NT2/D1 (cell line): ENCODE data around the gene FAM72D.
A peak's percentile ranks its signal among the peaks of the same experiment; 100 is the strongest.
"Not testable (repeated sequence)": the region's sequence is repeated elsewhere in the genome, so short reads cannot be mapped to it uniquely, and the experiment has no call there.

Experiments used
- DNase-seq: peaks from one replicate; pipeline ENCODE4 v3.0.0-alpha.2; 2011; ENCODE audit warnings: low read depth, low spot score
- H3K27me3 ChIP-seq: 2 replicates; pipeline ENCODE4 v1.6.0; 2011; ENCODE audit warnings: mild to moderate bottlenecking; ENCODE audit not compliant: insufficient read length, insufficient read depth
- H3K36me3 ChIP-seq: 2 replicates; pipeline ENCODE4 v1.6.1; 2011; ENCODE audit warnings: mild to moderate bottlenecking, low read length, mixed read lengths; ENCODE audit not compliant: insufficient read depth, insufficient read length
- H3K4me1 ChIP-seq: 2 replicates; pipeline ENCODE4 v1.5.1; 2011; ENCODE audit not compliant: insufficient read depth, insufficient read length
- H3K4me3 ChIP-seq: 2 replicates; pipeline ENCODE4 v1.5.1; 2011; ENCODE audit warnings: low read depth; ENCODE audit not compliant: insufficient read length
- H3K9ac ChIP-seq: 2 replicates; pipeline ENCODE4 v1.6.0; 2011; ENCODE audit warnings: low read depth; ENCODE audit not compliant: insufficient read length
- H3K9me3 ChIP-seq: 2 replicates; pipeline ENCODE4 v1.5.1; 2011; ENCODE audit warnings: mild to moderate bottlenecking, low read length; ENCODE audit not compliant: insufficient read depth

FAM72D gene

DNA sequence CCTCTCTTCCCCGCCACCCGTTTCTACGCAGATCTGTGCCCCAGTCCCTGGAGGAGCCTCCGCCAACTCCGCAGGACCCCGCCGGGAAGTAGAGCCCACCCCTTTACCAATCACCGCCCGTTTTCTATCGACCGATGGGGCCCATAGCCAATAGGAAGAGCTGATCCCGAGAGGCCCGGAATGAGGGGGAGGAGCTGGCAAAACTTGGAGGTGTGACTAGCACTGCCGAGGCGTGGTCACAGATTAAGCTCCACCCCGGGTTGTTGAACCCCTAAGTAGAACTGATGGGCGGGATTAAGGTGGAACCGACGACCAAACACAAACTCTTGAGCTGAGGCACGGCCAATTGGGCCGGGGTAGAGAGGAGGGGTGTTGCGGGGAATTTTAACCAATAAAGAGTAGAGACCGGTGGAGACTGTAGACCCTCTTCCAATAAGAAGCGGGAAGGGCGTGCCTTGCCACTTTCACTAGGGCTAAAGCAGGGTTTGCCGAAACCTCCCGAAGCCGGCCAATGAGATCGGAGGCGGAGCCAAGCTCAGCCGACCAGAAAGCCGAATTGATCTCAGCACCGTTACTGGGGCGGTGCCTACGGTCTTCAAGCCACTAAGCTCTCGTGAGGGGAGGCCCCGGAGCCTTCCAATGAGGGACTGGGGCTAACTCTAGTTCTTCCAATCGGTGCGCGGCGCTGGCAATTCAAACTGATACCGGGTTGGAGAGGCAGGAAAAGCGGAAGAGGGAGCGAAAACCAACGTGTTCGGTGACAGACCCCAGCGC lies at the start of gene FAM72D, which contains the start of gene SRGAP2B:
TSS of gene FAM72D (plus strand) at position 691 of the 774 bp plus-strand sequence. CDS start 874 bp downstream, outside the sequence.
TSS of gene SRGAP2B (minus strand) at position 45 of the 774 bp plus-strand sequence. CDS start 2,427 bp downstream, outside the sequence.
- not testable (repeated sequence) for H3K36me3 ChIP-seq, DNase-seq, H3K4me1 ChIP-seq, H3K27me3 ChIP-seq, H3K9me3 ChIP-seq
- Histone ChIP-seq H3K9ac (peak within 1 kb of the TSS; percentile 50), H3K4me3 (peak within 1 kb of the TSS; percentile 50)

GRCh38 chr1:145047553-145047952 lies 48.2 kb upstream of the FAM72D start:
- H3K36me3 ChIP-seq, H3K4me1 ChIP-seq, H3K27me3 ChIP-seq, DNase-seq, H3K4me3 ChIP-seq, H3K9ac ChIP-seq, H3K9me3 ChIP-seq: not testable (repeated sequence)

- H3K27me3 ChIP-seq, DNase-seq, H3K9me3 ChIP-seq, H3K36me3 ChIP-seq, H3K9ac ChIP-seq, H3K4me1 ChIP-seq, H3K4me3 ChIP-seq: not testable (repeated sequence)
These were observed 47.5 kb upstream of the FAM72D start for GRCh38 chr1:145048181-145048856.

DNA sequence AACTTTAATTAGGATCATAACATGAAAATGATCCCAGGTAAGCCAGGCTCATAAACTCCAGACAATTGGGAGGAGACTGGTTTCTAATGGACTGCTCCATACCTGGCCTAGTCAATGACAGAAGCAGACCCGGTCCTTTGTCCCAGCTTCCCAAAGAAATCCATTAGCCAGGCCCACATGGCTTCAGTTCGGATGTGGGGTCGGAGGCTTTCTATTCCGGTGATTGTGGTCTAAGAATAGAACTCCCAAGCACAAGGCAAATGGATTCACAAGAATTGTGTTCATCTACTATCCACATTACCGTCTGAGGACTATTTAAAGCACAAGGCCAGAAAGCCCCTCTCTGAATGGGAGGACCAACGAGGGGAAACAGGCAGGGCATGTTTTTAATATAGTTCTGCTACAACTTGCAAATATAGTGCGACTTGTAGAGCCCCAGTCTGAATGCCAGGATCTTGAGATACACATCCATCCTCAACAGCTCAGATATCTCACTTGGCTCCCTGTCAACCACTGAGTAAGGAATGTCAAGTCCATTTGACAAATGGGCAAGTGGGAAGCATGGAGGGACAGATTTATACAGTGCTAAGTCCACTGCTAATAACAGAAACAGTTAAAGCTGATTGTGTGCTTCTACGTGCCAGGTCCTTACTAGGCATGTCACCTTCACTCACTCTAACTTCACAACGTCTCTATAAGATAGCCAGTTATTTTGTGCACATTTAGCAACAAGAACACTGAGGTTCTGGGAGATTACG lies 43.6 kb upstream of the FAM72D start:
- H3K9me3 ChIP-seq, H3K4me1 ChIP-seq, H3K4me3 ChIP-seq, H3K9ac ChIP-seq, H3K27me3 ChIP-seq, DNase-seq, H3K36me3 ChIP-seq: not testable (repeated sequence)

DNA sequence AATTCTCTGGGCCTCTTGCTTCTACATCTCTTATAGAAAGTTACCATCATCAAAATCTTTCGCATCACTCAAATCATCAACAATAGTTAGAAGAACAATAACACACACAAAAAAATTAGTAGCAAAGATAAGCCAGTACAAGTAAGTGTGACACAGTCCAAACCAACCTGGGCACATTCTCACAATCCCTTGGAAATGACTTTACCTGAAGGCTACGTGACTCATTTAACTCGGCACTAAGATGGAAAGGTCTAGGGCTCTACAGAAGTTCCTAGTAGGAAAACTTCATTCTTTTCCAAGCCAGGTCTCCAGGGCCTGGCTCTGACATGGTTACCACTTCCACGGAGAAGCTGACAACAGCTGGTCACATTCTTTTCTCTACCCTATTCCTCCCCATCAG lies 42.3 kb upstream of the FAM72D start:
- not testable (repeated sequence) for DNase-seq, H3K9ac ChIP-seq, H3K4me1 ChIP-seq

DNA sequence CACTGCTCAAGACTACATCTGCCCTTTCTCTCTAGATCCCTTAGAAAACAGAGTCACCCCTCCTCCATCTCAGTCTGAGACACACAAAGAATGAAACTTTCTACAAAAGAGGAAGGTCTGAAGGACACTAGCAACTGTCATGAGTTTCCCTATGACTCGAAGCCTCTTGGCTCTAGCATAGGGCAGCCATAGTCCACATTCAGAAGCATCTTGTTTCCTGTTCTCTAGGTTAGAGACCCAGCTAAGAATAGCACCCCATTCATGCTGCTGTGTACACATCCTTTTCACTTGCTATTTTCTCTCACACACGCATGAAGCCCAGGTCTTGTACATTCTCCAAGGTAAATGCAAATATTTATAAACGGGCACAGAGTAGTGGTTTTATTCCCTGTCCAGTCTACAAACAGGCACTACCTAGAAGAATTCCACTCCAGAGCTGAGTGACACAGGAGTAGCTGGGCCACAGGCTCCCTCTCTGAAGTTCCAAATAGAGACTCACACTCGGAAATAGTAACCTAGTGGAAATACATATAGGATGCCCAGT lies 40.5 kb upstream of the FAM72D start:
- not testable (repeated sequence) for H3K4me3 ChIP-seq, H3K4me1 ChIP-seq, H3K36me3 ChIP-seq, H3K9me3 ChIP-seq, DNase-seq, H3K27me3 ChIP-seq, H3K9ac ChIP-seq

More for the DNA sequence above, 42.3 kb upstream of the FAM72D start:
- not testable (repeated sequence) for H3K27me3 ChIP-seq, H3K4me3 ChIP-seq, H3K9me3 ChIP-seq, H3K36me3 ChIP-seq

GRCh38 chr1:145058184-145058583 lies 37.6 kb upstream of the FAM72D start:
- not testable (repeated sequence) for H3K9ac ChIP-seq, DNase-seq, H3K36me3 ChIP-seq, H3K9me3 ChIP-seq, H3K4me3 ChIP-seq, H3K4me1 ChIP-seq, H3K27me3 ChIP-seq

DNA sequence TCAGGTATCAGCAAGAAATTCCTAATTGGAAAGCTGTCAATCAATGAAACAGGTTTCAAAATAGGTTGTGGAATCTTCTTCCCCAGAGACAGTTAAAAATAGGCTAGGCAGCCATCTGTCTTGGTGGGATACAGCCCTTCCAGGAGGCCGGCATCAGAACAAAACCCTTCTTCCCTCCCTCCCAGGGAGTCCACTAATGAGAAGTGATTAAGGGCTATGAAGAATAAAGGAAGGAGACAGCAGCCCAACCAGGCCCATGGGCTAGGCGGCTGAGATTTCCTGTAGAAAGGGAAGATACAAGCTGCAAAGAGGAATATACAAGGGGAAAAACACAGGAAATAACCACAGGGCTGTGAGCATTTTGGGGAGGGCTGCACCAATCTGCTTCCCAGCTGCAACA lies 32.5 kb upstream of the FAM72D start:
- not testable (repeated sequence) for H3K4me3 ChIP-seq, H3K27me3 ChIP-seq, H3K9ac ChIP-seq, H3K9me3 ChIP-seq, H3K4me1 ChIP-seq, H3K36me3 ChIP-seq, DNase-seq

DNA sequence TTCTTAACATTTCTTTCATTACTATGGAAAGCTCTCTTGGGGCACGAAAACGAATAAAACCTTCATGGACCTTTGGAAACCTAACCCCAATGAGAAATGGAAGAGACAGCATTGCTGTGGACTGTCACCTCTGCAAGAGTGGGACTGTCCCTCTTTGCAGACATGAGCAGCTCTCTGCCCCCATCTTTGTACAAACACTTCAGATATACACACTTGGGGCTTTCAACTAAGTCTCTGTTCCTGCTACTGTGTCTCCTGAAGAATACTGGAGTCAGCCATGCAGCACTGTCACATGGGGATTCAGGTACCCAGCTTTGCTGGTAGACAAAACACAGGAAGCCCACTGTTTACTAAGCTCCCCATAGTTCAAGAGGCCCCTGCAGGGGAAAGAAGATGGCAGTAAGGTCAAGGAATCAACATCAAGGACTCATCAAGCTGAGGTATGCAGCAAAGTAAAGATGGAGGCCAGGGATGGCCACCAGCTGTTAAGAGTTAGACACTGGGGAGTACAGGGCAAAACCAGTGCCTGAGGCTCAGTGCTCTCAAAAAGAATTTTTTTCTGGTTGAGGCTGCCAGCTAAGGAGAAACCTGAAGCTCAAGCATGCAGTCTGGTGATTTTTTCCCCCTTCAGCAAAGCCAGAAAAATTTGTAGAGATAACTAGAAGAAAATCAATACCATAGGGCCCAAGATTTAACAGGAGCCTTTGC lies 31.7 kb upstream of the FAM72D start:
- not testable (repeated sequence) for DNase-seq, H3K9me3 ChIP-seq, H3K9ac ChIP-seq, H3K4me1 ChIP-seq, H3K27me3 ChIP-seq, H3K4me3 ChIP-seq, H3K36me3 ChIP-seq

- H3K9ac ChIP-seq, DNase-seq, H3K27me3 ChIP-seq, H3K36me3 ChIP-seq, H3K4me3 ChIP-seq, H3K9me3 ChIP-seq, H3K4me1 ChIP-seq: not testable (repeated sequence)
These were observed 30.5 kb upstream of the FAM72D start for GRCh38 chr1:145065194-145065826.

GRCh38 chr1:145066486-145066885 lies 29.3 kb upstream of the FAM72D start:
- H3K27me3 ChIP-seq, H3K36me3 ChIP-seq, H3K4me3 ChIP-seq, H3K9ac ChIP-seq, DNase-seq, H3K9me3 ChIP-seq, H3K4me1 ChIP-seq: not testable (repeated sequence)
